ENCODE data around the gene SIRPD.

- TF ChIP-seq, protein P1, sequence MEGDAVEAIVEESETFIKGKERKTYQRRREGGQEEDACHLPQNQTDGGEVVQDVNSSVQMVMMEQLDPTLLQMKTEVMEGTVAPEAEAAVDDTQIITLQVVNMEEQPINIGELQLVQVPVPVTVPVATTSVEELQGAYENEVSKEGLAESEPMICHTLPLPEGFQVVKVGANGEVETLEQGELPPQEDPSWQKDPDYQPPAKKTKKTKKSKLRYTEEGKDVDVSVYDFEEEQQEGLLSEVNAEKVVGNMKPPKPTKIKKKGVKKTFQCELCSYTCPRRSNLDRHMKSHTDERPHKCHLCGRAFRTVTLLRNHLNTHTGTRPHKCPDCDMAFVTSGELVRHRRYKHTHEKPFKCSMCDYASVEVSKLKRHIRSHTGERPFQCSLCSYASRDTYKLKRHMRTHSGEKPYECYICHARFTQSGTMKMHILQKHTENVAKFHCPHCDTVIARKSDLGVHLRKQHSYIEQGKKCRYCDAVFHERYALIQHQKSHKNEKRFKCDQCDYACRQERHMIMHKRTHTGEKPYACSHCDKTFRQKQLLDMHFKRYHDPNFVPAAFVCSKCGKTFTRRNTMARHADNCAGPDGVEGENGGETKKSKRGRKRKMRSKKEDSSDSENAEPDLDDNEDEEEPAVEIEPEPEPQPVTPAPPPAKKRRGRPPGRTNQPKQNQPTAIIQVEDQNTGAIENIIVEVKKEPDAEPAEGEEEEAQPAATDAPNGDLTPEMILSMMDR (IDR thresholded peaks at IDR 0.05) = no peak
- TF ChIP-seq POLR2A (IDR thresholded peaks at IDR 0.05) (no peak), EP300 (IDR thresholded peaks at IDR 0.05; ENCODE audit: low read depth) (no peak)
These were observed 31.2 kb downstream of the SIRPD start for GRCh38 chr20:1526310-1526709.
